Omental fat pad (tissue), 4 donors: ENCODE measurements around the gene CADM1. TPM values are rescaled to one million over a fixed set of nuclear protein-coding genes. Genes with fewer than 3 reads are reported as not detected.

Experiments used
- ATAC-seq: fragments of 150-250 bp; one replicate; pipeline ENCODE4 v1.9.1; 2016; ENCODE audit warnings: mild to moderate bottlenecking, moderate library complexity; ENCODE audit not compliant: low FRiP score
- DNase-seq: peaks from one replicate; pipeline ENCODE4 v3.0.0-alpha.2; 2019; ENCODE audit warnings: low spot score
- CTCF ChIP-seq, 3 donors: fragments of 450-650 bp; IDR thresholded peaks; one replicate each; pipeline ENCODE4 v1.5.1; 2016 to 2017; ENCODE audit warnings: antibody characterized with exemption in 3 of 3, mild to moderate bottlenecking in 3 of 3, moderate library complexity in 2 of 3
- total RNA-seq, 4 donors: library from RNA; depleted of rRNA; stranded (reverse); fragments of >200 nt; gene quantifications; one replicate each; pipeline ENCODE4 v1.1.0, GENCODE V29; 2016

CADM1 gene
- total RNA-seq, 4 donors from 2014 or later, result 5.8 to 27.9 (median 14.9) TPM

- DNase-seq, result no peak
- TF ChIP-seq CTCF (IDR thresholded peaks at IDR 0.05), result no peak
- ATAC-seq, result no peak
Measured at GRCh38 chr11:115291325-115291724, 212.9 kb downstream of the CADM1 start.

DNA sequence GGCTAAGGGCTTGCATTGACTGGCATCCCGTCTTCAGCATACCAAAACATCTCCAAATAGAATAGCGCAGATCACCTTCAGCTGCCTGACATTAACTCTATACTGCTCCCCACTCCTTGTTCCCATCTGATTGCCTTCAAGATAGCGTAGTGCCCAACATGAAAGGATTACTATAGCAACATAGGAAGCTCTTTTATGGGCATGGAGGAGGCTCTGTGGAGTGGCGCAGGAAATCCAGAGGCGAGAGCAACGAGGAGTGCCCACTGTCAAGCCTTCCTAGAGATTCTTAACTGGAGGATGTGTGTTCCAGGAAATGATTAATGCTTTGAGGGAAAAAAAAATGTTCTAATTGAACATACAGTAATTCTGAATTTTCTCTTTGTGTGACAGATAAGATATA lies 213.3 kb downstream of the CADM1 start:
- DNase-seq, result no peak
- no peak for TF ChIP-seq CTCF (IDR thresholded peaks at IDR 0.05)
- ATAC-seq, result no peak

DNA sequence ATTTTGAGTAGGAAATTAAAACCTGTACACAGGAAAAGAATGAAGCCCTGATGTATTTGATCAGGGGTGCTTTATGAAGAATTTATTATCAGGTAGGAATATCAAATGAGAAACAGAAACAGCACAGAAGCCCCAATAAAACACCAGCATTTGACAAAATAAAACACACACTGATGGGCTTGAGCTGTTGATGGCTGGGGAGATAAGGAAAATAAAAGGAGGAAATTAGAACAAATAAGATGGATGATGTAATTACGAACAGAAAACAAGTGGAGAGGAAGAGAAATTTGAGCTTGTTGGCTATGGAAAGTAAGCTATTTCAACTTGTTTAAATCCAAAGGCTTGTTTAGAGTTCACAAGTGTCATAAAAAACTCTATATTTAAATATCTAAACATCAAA lies 213.7 kb downstream of the CADM1 start:
- no peak for TF ChIP-seq CTCF (IDR thresholded peaks at IDR 0.05)
- ATAC-seq (no peak), DNase-seq (no peak)

GRCh38 chr11:115287266-115287665 lies 216.9 kb downstream of the CADM1 start:
- no peak for TF ChIP-seq CTCF (IDR thresholded peaks at IDR 0.05)
- ATAC-seq, result no peak

DNA sequence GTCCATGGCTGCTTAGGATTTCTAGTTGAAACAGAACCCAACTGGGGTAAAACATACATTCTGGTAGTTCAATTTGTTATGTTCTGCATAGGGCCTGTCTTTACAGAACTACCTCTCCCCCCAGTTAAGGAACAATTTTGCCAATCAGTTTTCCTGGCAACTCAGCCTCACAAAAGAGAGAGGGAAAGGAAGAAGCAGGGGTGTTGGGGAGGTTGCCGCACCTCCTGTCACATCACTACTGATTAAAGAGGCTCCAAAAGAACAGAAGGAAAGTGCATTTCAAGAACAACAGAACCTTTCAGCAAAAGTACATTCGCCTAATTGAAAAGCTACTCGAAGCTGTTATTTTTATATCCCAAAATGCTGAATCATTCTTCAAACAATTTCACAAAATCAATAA lies 217.6 kb downstream of the CADM1 start:
- ATAC-seq (no peak), DNase-seq (no peak)
- TF ChIP-seq CTCF (IDR thresholded peaks at IDR 0.05), result no peak

More at GRCh38 chr11:115287266-115287665, 216.9 kb downstream of the CADM1 start:
- DNase-seq, result no peak

- no peak for DNase-seq
- no peak for TF ChIP-seq CTCF (IDR thresholded peaks at IDR 0.05)
- ATAC-seq, result no peak
Measured at GRCh38 chr11:115284773-115285172, 219.4 kb downstream of the CADM1 start.

GRCh38 chr11:115282923-115283322 lies 221.3 kb downstream of the CADM1 start:
- no peak for TF ChIP-seq CTCF (IDR thresholded peaks at IDR 0.05)
- no peak for ATAC-seq
- no peak for DNase-seq
